Stimulated activated CD4-positive, alpha-beta T cell treated with anti-CD3 and anti-CD28 coated beads, Interleukin-12 subunit alpha, Interleukin-12 subunit beta, amount 100 ng/mL, for 48 hours (primary cell): ENCODE results near the gene CDS2.

Experiments used
- DNase-seq, 3 donors: peaks; one replicate each; pipeline ENCODE4 v3.0.0-alpha.2; 2020; ENCODE audit warnings: low read depth in 2 of 3, low spot score in 1 of 3

Gene CDS2

GRCh38 chr20:5150226-5151076, 23.6 kb downstream of the CDS2 start:
- DNase-seq: no peak

GRCh38 chr20:5153152-5153467, 26.3 kb downstream of the CDS2 start:
- DNase-seq: no peak

GRCh38 chr20:5153612-5154542, 27.1 kb downstream of the CDS2 start:
- DNase-seq: no peak

GRCh38 chr20:5154543-5154925, 27.7 kb downstream of the CDS2 start:
- DNase-seq: no peak

GRCh38 chr20:5155404-5155803, 28.6 kb downstream of the CDS2 start:
- DNase-seq: no peak

- DNase-seq: no peak
Measured at GRCh38 chr20:5156675-5157448, 30.1 kb downstream of the CDS2 start.

GRCh38 chr20:5159928-5160327, 33.1 kb downstream of the CDS2 start:
- DNase-seq: no peak

GRCh38 chr20:5160882-5161281, 34.1 kb downstream of the CDS2 start:
- DNase-seq: no peak

- DNase-seq: no peak
Measured at GRCh38 chr20:5161536-5162164, 34.8 kb downstream of the CDS2 start.

GRCh38 chr20:5164645-5165625, 38.1 kb downstream of the CDS2 start:
- no peak for DNase-seq

- DNase-seq: no peak
Measured at GRCh38 chr20:5168651-5169396, 42.0 kb downstream of the CDS2 start.

- no peak for DNase-seq
Measured at GRCh38 chr20:5170341-5170740, 43.5 kb downstream of the CDS2 start.

GRCh38 chr20:5171064-5171789, 44.4 kb downstream of the CDS2 start:
- no peak for DNase-seq

- DNase-seq: no peak
Measured at GRCh38 chr20:5171790-5172164, 45.0 kb downstream of the CDS2 start.

GRCh38 chr20:5172167-5172601, 45.4 kb downstream of the CDS2 start:
- no peak for DNase-seq

- no peak for DNase-seq
Measured at GRCh38 chr20:5172903-5173463, 46.2 kb downstream of the CDS2 start.

GRCh38 chr20:5173751-5174150, 46.9 kb downstream of the CDS2 start:
- no peak for DNase-seq

- DNase-seq: no peak
Measured at GRCh38 chr20:5177071-5177470, 50.3 kb downstream of the CDS2 start.
